K562 (cell line): ENCODE measurements around the gene BTBD1. TPM values are rescaled to one million over a fixed set of nuclear protein-coding genes. Genes with fewer than 3 reads are reported as not detected.
A peak's percentile ranks its signal among the peaks of the same experiment; 100 is the strongest.

Experiments used
- ATAC-seq: fragments of 200-7000 bp; cut with Tn5 transposase; 3 replicates; pipeline ENCODE4 v1.9.1; 2020; ENCODE audit warnings: moderate library complexity
- BruUV-seq: library from RNA; stranded (reverse); fragments of 400-500 nt; replicated peaks from 2 replicates; lab custom pipeline; 2021; lab: Mats Ljungman, UMichigan
- CTCF ChIA-PET: fragments of 300-600 bp; formaldehyde crosslinking; extraction: SDS; loops from one replicate; lab custom pipeline; 2021; ENCODE audit warnings: low intra/inter-chr PET ratio; lab: Yijun Ruan, JAX
- POLR2A ChIA-PET: fragments of 300-600, 350-650 bp; sonication (Branson Sonifier 250); formaldehyde crosslinking; extraction: SDS; loops from one replicate; lab custom pipeline; 2021; ENCODE audit warnings: antibody characterized with exemption, inconsistent platforms; lab: Yijun Ruan, JAX
- DNase-seq, 4 experiments: peaks; one replicate each; pipeline versions ENCODE4 v3.0.0 to v3.0.0-alpha.2; 2011 to 2018; ENCODE audit warnings: low spot score in 3 of 4, mixed read lengths in 3 of 4; ENCODE audit errors: extremely low read depth in 1 of 4
- FAIRE-seq: peaks from 2 replicates; lab custom pipeline; 2011; peaks lifted over from hg19 to GRCh38; lab: Jason Lieb, UNC
- H2AFZ ChIP-seq: 2 replicates; pipeline ENCODE4 v1.6.0; 2011; ENCODE audit warnings: low read depth, low read length, control low read depth, inconsistent platforms
- H3K27ac ChIP-seq: fragments of 200-600 bp; 3 replicates; pipeline ENCODE4 v1.8.0; 2011; ENCODE audit warnings: low read depth, mild to moderate bottlenecking, control low read depth, inconsistent platforms, low read length, moderate library complexity, mixed read lengths; ENCODE audit errors: extremely low read depth
- H3K27me3 ChIP-seq, 2 experiments: fragments of 300-600 bp in 1 of 2; 2 replicates in 1 of 2; 3 replicates in 1 of 2; pipeline versions ENCODE4 v1.6.0 to v1.8.0; 2011; ENCODE audit warnings: inconsistent platforms in 2 of 2, low read length in 2 of 2, mild to moderate bottlenecking in 1 of 2, mixed read lengths in 1 of 2, moderate library complexity in 1 of 2; ENCODE audit not compliant: control insufficient read depth in 2 of 2, insufficient read depth in 2 of 2
- H3K36me3 ChIP-seq: fragments of 300-600 bp; 3 replicates; pipeline ENCODE4 v1.8.0; 2011; ENCODE audit warnings: mild to moderate bottlenecking, low read length, inconsistent platforms; ENCODE audit not compliant: control insufficient read depth, insufficient read depth
- H3K4me1 ChIP-seq, 2 experiments: fragments of 200-600 bp in 1 of 2; replicated peaks in 1 of 2; 2 replicates in 1 of 2; 3 replicates in 1 of 2; pipeline versions ENCODE4 v1.5.1 to v1.8.0; 2011; ENCODE audit warnings: inconsistent platforms in 2 of 2, low read length in 2 of 2, mild to moderate bottlenecking in 1 of 2, mixed read lengths in 1 of 2, moderate library complexity in 1 of 2; ENCODE audit not compliant: control insufficient read depth in 2 of 2, insufficient read depth in 2 of 2
- H3K4me2 ChIP-seq: 2 replicates; pipeline ENCODE4 v1.6.1; 2011; ENCODE audit warnings: low read length, control low read depth, inconsistent platforms, mixed read lengths; ENCODE audit not compliant: insufficient read depth
- H3K4me3 ChIP-seq: fragments of 200-600 bp; sonication (generic), shearing (Covaris generic); 2 replicates; pipeline ENCODE4 v1.5.1; 2016; ENCODE audit warnings: control low read depth, inconsistent platforms
- H3K79me2 ChIP-seq: fragments of 200-600 bp; 3 replicates; pipeline ENCODE4 v1.8.0; 2011; ENCODE audit warnings: low read length, inconsistent platforms; ENCODE audit not compliant: control insufficient read depth, insufficient read depth
- H3K9ac ChIP-seq, 2 experiments: 2 replicates each; pipeline versions ENCODE4 v1.6.0 to v1.6.1; 2011; ENCODE audit warnings: low read depth in 2 of 2, low read length in 2 of 2, control low read depth in 1 of 2, inconsistent platforms in 1 of 2, mild to moderate bottlenecking in 1 of 2, mixed read lengths in 1 of 2; ENCODE audit not compliant: insufficient read depth in 1 of 2
- H3K9me1 ChIP-seq: one replicate; pipeline ENCODE4 v1.6.0; 2011; ENCODE audit warnings: inconsistent platforms, mild to moderate bottlenecking, low read length, moderate library complexity; ENCODE audit not compliant: control insufficient read depth, insufficient read depth
- H3K9me3 ChIP-seq: replicated peaks from 2 replicates; pipeline ENCODE4 v1.5.1; 2011; ENCODE audit warnings: low read depth, low read length, inconsistent platforms; ENCODE audit not compliant: control insufficient read depth, insufficient read depth
- H4K20me1 ChIP-seq: replicated peaks from 2 replicates; pipeline ENCODE4 v1.6.1; 2011; ENCODE audit warnings: low read length, inconsistent platforms, mixed read lengths; ENCODE audit not compliant: control insufficient read depth, insufficient read depth
- ARID2 ChIP-seq: fragments of 450-650 bp; IDR thresholded peaks from 2 replicates; pipeline ENCODE4 v1.6.1; 2017; ENCODE audit warnings: antibody characterized with exemption, mild to moderate bottlenecking
- CHCHD3 ChIP-seq: fragments of 250-450 bp; sonication (Bioruptor Pico); IDR thresholded peaks from 2 replicates; pipeline ENCODE4 v2.1.2; 2022; ENCODE audit warnings: mild to moderate bottlenecking
- RBFOX2 ChIP-seq: fragments of 200-400 bp; formaldehyde crosslinking; IDR thresholded peaks from 2 replicates; pipeline ENCODE4 v1.6.1; 2017; ENCODE audit warnings: low read depth, mild to moderate bottlenecking, low read length, moderate library complexity
- YBX1 ChIP-seq: fragments of 450-650 bp; IDR thresholded peaks from 2 replicates; pipeline ENCODE4 v1.7.1; 2016; ENCODE audit warnings: mild to moderate bottlenecking
- WGBS: fragments of 100-300 bp; shearing (Covaris generic); methylation state at CpG from one replicate; pipeline ENCODE4 v1.1.6; 2016; ENCODE audit warnings: low coverage, mixed read lengths; ENCODE audit not compliant: insufficient coverage; ENCODE audit errors: missing lambda C conversion rate; 5-methylcytosine and 5-hydroxymethylcytosine counted together
- in situ Hi-C: fragments of 300-500 bp; cut with MboI; formaldehyde crosslinking; loops from 4 replicates; pipeline ENCODE4 v1.15.0; 2018; ENCODE audit warnings: inconsistent platforms, mixed read lengths
- intact Hi-C: fragments of 100-400 bp; cut with micrococcal nuclease; formaldehyde crosslinking; loops from 2 replicates; pipeline ENCODE4 v1.14.2; 2022
- polyA plus RNA-seq, 8 experiments: library from polyadenylated mRNA; depleted of rRNA in 4 of 8; stranded (reverse) in 5 of 8; unstranded in 3 of 8; fragments of >200 nt; fragmentation: Nextera tagmentation in 2 of 8; fragmentation: Illumina TruSeq in 1 of 8; extraction: Ambion mirVana in 2 of 8; extraction: Trizol in 1 of 8; gene quantifications; 2 replicates each; pipeline versions ENCODE4 v1.2.1 to v1.2.3, GENCODE V29; 2011 to 2014; ENCODE audit warnings: inconsistent platforms in 1 of 8, missing spikeins in 1 of 8
- total RNA-seq, 7 experiments: library from RNA; depleted of rRNA in 6 of 7; stranded (reverse); fragments of >200 nt in 6 of 7; fragmentation: Illumina TruSeq in 2 of 7; extraction: Trizol in 2 of 7; gene quantifications; 2 replicates each; pipeline versions ENCODE4 v1.2.1 to v1.2.3, GENCODE V29; 2011 to 2021; ENCODE audit warnings: low replicate concordance in 1 of 7

BTBD1 gene
- total and polyA plus RNA-seq, 9 of the 15 experiments (the other 6 are each of a cell fraction or from before 2014, with no cell fraction given), result 19.4 to 106 (median 90.4) TPM

GRCh38 chr15:83109532-83109931 lies 42.5 kb upstream of the BTBD1 start:
- Histone ChIP-seq H3K79me2 (no peaks in the 10 kb centered on the region), H3K9me1 (no peaks in the 10 kb centered on the region), H2AFZ (no peak overlapping the region), H3K4me2 (0 out of 2 replicates have a peak overlapping the region, but pooled peaks have one; percentile 64), H3K9me3 (no peaks in the 10 kb centered on the region), H3K27ac (no peak overlapping the region), H3K4me1 (peaks cover 18 to 24% of the 10 kb centered on the region in 2 experiments; a peak in 4 of 5 replicates), H3K9ac (no peak overlapping the region), H3K27me3 (no peaks in the 10 kb centered on the region; a peak in 1 of 5 replicates), H4K20me1 (no peaks in the 10 kb centered on the region)
- 71% methylated on average over 12 of the region's 12 CpGs for WGBS
- in situ Hi-C loops, result no loop called here
- no TSS peak for BruUV-seq
- CTCF ChIA-PET, result no interaction called here
- no peak for TF ChIP-seq CHCHD3 (CRISPR knock-in tag)
- TF ChIP-seq ARID2, result no peak
- TF ChIP-seq YBX1, result no peak
- TF ChIP-seq RBFOX2, result peak; percentile 57
- TF ChIP-seq, all 486 proteins: peak for 1
- ATAC-seq (no peak), FAIRE-seq (no peak), DNase-seq (no peak)
- Histone ChIP-seq H3K36me3 (no peaks in the 10 kb centered on the region), H3K4me3 (no peak overlapping the region)
- intact Hi-C loops, result loop anchor here (2.0 to 5.0 kb wide), 4 partner anchors 17 to 98 kb away; partner anchors contain the start of genes BTBD1, C15orf40 and HDGFL3
- POLR2A ChIA-PET, result interaction anchor here (0.7 to 1.4 kb wide), 2 partner anchors 24 to 42 kb away, joined by 3 to 6 read pairs; partner anchors contain the start of gene BTBD1
